Limb (tissue), 2 donors: Measurements from ENCODE around the gene NOX3.
"Not testable (repeated sequence)": the region's sequence is repeated elsewhere in the genome, so short reads cannot be mapped to it uniquely, and the experiment has no call there.

Experiments used
- DNase-seq, 2 donors: peaks; one replicate each; pipeline ENCODE4 v3.0.0-alpha.2; 2016; ENCODE audit errors: extremely low spot score in 2 of 2

NOX3 gene, protein sequence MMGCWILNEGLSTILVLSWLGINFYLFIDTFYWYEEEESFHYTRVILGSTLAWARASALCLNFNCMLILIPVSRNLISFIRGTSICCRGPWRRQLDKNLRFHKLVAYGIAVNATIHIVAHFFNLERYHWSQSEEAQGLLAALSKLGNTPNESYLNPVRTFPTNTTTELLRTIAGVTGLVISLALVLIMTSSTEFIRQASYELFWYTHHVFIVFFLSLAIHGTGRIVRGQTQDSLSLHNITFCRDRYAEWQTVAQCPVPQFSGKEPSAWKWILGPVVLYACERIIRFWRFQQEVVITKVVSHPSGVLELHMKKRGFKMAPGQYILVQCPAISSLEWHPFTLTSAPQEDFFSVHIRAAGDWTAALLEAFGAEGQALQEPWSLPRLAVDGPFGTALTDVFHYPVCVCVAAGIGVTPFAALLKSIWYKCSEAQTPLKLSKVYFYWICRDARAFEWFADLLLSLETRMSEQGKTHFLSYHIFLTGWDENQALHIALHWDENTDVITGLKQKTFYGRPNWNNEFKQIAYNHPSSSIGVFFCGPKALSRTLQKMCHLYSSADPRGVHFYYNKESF

DNA sequence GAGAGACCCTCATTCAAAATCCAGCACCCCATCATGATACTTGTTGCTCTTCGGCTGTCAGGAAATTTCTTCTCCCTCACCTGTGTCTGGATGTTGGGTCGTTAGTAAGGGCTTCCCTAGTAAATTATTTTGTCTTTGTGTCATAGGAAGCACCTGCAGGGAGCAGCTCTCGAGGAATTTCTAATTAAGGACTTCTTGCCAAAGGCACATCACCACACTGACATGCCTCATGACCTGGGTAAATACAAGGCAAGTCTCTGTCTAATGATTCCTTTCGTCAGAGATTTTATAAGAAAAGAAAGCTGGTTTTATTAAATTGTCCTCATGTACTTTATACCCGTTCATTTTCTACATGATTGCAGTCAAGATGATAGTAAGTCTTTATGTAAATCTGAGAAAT is at the start of gene NOX3:
Gene NOX3, minus strand, starts transcription at position 74 of the 400 bp plus-strand sequence. Its CDS starts 39 bp downstream, at position 35.
- no peak for DNase-seq

GRCh38 chr6:155504848-155505607 is 49.4 kb upstream of the NOX3 start:
- no peak for DNase-seq

- no peak for DNase-seq
These were observed 46.8 kb upstream of the NOX3 start for GRCh38 chr6:155502393-155502792.

DNA sequence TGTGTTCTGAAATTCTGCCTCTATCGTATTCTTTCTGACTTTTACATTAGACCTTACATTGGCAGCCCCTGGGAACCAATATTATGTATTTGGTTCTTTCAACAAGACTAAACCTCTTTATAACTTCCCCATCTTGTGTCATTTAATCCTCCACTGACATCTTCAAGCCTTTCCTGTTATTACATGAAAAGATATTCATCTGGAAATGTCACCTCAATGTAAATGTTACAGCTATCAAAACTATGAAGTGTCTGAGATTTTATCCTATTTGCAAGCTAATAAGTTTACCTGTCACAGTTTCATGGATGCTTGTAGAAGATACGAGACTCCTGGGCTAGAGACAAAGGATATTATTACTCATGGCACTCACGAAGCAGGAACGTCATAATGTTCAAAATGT is 43.9 kb upstream of the NOX3 start:
- no peak for DNase-seq

DNA sequence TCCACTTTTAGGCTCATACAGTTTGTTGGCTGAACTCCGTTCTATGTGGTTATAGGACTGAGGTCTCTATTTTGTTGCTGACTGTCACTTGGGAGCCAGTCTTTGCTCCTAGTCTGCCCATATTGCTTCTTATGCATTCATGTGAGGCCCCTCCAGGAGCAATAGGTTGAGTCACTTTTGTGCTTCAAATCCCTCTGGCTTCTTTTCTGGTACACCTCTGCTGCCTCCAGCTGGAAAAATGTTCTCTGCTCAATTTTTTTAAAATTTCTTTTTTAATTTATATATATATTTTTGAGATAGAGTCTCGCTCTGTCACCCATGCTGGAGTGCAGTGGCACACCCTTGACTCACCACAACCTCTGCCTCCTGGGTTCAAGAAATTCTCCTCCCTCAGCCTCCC is 42.7 kb upstream of the NOX3 start:
- no peak for DNase-seq

GRCh38 chr6:155497273-155497672 is 41.6 kb upstream of the NOX3 start:
- DNase-seq: no peak

DNA sequence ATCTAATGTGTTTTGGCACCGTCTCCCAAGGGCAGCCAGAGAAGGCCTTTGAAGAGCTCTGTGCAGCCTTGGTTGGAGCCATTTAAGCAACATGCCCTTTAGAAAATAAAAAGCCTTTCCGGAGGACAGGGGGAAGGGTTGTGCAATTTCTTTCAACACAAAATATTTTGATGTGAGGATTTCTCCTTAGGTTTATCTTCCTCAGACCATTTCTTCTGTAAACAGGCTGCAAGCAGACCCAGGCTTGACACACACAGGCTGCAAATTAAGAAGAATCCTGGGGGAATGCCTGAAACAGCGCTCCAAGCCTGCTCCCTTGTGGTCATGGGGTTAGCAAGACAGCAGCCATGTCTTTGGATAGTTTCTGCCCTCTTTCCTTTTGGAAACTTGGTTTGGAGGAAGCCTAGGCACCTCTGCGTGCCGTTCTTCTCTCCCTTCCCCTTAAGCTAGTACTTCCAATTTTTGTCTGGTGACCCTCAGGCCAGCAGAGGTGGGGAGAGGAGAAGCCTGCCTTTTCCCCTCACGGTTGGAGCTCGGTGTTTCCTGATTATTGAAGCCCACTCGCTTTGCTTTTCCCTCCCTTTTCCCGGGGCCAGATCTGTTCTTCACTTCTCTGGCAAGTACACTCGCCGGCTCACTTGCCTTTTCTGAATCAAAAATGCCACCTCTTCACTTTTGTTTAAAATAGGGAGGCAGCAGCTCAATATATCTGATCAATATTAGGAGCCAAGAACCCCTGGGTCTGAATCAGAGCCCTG is 39.6 kb upstream of the NOX3 start:
- DNase-seq: peak in 1 of 2 donors; percentile 32

- peak in 1 of 2 donors; percentile 71 for DNase-seq
These were observed 38.1 kb upstream of the NOX3 start for GRCh38 chr6:155493694-155494143.

DNA sequence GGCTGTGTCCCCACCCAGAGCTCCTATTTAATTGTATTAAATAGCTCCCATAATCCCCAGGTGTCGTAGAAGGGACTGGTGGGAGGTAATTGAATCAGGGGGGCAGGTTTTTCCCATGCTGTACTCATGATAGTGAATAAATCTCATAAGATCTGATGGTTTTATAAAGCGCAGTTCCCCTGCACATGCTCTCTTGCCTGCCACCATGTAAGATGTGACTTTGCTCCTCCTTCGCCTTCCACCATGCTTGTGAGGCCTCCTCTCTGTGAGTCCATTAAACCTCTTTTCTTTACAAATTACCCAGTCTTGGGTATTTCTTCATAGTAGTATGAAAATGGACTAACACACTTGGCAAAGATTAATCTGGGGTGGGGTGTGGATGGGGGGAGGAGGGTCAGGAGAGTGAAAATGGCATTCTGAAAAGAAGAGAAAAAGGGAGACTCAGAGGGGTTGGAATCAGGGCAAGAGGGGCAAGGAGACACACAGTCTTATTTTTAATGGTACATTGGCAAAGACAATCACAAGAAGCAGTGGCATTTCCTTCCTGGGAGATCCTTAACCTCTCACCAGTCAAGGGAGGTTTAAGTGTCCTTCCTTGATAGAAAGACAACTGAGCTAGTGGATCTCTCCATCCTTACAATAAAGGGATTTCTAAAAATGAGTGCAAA is 37.5 kb upstream of the NOX3 start:
- DNase-seq: no peak

DNA sequence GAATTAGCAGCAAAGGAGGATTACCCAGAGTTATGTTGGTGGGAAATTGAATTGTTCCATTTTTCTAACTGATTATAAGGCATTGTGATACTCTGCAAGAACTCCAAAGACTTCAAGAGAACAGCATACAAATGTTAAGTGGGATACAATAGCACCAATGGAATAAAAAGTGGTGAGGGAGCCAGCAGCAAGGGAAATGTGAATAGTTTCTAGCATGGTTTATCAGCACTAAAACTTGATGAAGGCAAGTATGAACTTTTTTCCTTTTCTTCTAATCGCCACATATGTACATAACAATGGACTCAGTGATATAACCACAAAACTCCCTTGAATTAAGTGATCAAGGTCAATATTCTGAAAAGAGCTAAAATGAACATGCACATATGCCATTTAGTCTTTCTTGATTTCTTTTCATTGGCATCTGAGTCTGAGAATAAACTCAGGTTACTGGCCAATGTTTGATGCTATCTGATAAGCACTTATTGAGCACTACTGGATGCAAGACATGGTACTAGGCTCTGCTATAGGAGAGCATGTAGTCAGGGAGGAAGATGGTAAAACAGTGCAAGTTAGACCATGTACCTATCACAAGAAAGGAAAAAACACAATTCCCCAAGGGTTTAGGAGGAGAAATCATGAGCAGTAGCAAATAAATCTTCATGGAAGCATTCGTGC is 36.6 kb upstream of the NOX3 start:
- DNase-seq: no peak

DNA sequence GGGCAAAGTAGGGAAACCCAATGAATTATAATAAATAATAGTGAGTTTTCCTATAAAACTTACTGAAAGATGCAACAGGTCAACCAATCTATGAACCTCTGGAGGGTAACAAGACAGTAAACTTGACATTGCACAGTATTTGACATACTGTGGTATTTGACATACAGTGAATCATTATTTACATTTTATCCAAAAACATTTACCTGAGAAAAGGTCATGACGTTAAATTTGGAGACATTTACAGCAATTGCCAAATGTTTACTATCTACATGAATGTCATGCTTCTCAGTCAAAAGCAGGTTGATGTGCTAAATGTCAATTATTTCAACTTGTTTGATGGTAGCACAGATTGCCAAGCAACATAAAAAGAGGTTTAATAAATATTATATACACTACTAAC is 35.8 kb upstream of the NOX3 start:
- no peak for DNase-seq

DNA sequence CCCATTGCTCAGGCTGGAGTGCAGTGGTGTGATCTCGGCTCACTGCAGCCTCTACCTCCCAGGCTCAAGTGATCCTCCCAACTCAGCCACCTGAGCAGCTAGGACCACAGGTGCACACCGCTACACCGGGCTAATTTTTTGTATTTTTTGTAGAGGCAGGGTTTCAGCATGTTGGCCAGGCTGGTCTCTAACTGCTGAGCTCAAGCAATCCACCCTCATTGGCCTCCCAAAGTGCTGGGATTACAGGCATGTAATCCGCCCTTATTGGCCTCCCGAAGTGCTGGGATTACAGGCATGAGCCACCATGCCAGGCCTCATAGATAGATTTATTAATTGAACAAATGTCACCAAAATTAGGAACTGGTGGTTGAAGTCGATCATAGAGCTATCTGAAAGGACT is 32.6 kb upstream of the NOX3 start:
- DNase-seq: not testable (repeated sequence)

DNA sequence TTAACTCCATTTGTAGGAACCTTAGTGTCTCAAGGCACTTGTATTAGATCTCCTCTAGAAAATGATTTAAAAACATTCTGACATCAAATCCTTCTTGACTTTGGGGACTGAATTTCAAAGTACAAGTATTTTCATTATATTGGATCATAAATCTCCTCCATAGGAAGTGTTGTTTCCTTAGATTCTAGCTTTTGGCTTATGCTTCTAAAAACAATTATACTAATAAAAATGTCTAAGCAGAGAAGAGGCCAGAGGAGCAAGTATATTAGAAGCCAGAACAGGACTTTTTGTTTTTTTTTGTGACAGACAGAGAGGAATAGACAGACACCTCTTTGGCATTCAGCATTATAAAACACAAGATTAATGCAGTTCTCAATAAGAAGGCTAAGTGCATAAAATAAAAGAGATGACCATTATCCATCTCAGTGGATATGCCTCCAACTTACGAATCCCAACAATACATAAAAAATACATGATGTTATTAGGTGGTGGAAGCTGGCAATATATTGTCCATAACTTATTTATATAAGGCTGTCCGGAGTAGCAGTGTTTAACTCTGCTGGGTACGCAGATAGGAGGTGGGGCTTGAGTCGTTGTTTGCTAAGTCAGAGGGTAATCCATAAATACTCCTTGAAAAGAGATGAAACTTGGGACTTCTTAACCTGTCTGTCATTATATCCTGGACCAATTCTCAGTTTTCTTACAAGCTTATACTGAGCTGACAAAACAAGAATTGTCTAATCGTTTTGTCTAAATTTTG is 31.9 kb upstream of the NOX3 start:
- DNase-seq: no peak

GRCh38 chr6:155486721-155487294 is 31.2 kb upstream of the NOX3 start:
- no peak for DNase-seq

DNA sequence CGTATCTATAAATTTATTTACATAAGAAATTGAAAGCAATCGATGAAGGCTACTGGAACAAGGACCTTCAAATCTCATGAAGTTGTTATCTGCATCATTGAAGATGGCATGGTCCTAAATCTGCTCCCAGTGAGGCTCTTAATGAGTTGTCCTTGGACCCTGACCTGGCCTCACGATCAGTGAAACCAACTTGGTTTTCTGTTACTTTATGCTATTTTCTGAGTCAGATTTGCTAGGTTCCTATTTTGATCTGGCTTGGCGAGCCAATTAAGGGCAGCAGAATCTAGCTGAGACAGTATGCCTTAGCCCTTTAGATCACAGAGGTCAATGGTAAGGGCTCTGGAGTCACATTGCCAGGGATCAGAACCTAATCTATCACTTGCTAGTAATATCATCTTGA is 30.1 kb upstream of the NOX3 start:
- no peak for DNase-seq

DNA sequence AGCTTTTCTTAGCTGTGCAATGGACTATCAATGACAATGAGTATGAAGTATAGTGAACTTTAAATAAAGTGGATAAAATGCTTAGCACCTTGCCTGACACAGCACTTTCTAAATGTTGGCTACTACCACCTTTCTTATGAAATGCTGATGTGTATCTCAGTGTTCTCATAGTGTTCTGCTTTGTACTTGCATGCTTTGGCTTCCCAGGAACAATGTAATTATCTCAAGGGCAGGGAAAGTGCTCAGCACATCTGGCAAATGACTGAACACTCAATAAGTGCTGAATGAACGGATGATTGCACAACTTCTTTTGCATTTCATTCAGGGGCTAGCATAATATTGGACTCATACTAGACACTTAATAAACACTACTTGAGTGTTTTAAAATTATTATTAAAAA is 28.2 kb upstream of the NOX3 start:
- no peak for DNase-seq

- DNase-seq: no peak
These were observed 25.6 kb upstream of the NOX3 start for GRCh38 chr6:155481215-155481614.

DNA sequence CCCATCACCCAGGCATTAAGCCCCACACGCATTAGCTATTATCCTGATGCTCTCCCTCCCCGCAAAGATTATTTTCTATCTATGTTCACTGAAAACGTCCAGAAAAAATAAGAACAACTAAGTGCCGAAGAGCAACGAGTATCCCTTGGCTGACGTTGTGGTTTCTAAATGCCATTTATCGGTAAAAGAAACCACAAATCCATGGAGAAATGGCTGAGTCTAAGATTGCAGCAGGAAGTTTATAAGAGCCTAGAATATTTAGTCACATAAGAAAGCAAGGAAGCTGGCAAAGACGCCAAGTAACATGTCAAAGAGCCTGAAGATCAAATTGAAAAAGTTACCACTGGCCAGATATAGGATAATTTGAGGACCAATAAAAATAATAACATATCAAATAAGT is 18.1 kb upstream of the NOX3 start:
- DNase-seq: no peak

DNA sequence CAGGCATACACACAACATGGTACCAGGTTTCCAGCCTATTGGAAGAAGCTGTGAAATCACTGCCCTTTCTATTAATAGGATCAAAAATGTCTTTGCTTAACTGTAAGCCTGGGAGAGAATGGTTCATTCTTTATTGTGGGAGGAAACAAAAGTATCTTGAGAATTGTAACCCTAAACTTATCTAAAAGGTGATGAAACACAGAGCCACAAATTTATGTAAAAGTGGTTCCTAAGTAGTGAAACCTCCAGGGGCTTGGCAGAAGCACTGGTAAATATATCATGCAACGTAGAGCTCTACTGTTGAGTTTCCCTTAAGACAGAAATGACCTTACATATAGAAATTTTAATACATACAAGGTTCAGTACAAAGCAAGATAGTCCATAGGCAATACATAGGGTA is 17.2 kb upstream of the NOX3 start:
- no peak for DNase-seq
